ENCODE data around the gene ENHO. TPM values are rescaled to one million over a fixed set of nuclear protein-coding genes. Genes with fewer than 3 reads are reported as not detected.

The ENHO gene
- total RNA-seq, 6 donors from 2014 or later: 0.40 to 1.4 (median 0.71) TPM; not detected in 3

DNA sequence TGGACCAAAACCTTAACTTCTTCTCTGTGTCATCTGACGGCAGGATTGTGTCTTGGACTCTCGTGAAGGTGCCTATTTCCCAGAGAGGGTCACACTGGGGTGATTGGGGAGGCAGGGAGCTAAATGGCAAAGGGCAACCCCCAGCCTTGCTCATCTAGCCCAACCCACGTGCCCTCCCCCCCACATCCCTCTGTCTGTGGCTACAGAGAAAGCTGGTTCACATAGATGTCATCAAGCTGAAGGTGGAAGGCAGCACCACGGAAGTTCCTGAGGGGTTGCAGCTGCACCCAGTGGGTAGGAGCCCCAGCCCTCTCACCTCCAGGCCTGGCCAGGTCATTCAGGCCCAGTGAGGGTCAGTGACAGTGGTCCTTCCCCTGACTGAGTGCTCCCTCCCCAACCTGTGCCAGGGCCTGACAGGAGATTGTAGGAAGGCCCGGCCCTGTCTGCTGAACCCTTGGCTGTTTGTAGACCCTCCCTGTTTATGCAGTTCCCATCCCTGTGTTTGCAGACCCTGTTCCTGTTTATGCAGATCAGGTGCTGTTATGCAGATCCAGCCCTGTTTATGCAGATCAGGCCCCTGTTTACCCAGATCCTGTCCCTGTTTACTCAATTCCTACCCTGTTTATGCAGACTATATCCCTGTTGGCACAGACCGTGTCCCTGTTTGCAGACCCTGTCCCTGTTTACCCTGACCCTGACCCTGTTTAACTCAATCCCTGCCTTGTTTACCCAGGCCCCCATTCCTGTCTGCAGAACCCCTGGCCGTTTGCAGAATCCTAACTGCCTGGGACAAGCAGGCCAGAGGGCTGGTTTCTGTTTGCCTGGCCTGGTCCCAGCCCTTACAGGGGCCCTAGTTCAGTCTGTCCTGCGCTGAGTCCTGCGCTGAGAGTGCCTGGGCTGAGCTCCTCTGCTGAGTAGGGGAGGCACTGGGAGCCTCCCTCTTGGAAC, 10.4 kb downstream of the ENHO start:
- H3K4me1 ChIP-seq: peaks cover 0 to 14% (median 2%) of the 10 kb centered on the region in 4 donors
- WGBS, 2 donors: 53 to 61% methylated on average over 5 to 9 of the region's 9 CpGs
- ATAC-seq (ENCODE audit: low FRiP score in 2 of 2): no peak
- no peaks in the 10 kb centered on the region for H3K27me3 ChIP-seq
- no peak for TF ChIP-seq POLR2AphosphoS5 (IDR thresholded peaks at IDR 0.05)
- TF ChIP-seq, protein P1, sequence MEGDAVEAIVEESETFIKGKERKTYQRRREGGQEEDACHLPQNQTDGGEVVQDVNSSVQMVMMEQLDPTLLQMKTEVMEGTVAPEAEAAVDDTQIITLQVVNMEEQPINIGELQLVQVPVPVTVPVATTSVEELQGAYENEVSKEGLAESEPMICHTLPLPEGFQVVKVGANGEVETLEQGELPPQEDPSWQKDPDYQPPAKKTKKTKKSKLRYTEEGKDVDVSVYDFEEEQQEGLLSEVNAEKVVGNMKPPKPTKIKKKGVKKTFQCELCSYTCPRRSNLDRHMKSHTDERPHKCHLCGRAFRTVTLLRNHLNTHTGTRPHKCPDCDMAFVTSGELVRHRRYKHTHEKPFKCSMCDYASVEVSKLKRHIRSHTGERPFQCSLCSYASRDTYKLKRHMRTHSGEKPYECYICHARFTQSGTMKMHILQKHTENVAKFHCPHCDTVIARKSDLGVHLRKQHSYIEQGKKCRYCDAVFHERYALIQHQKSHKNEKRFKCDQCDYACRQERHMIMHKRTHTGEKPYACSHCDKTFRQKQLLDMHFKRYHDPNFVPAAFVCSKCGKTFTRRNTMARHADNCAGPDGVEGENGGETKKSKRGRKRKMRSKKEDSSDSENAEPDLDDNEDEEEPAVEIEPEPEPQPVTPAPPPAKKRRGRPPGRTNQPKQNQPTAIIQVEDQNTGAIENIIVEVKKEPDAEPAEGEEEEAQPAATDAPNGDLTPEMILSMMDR (IDR thresholded peaks at IDR 0.05): no peak
- no peak for TF ChIP-seq POLR2A (IDR thresholded peaks at IDR 0.05)
- no peak for TF ChIP-seq EP300 (IDR thresholded peaks at IDR 0.05)
- peak in 1 of 2 donors; percentile 20 for DNase-seq
- H3K36me3 ChIP-seq: no peaks in the 10 kb centered on the region
- no peaks in the 10 kb centered on the region for H3K9me3 ChIP-seq
- no peak overlapping the region for H3K27ac ChIP-seq
- no peak overlapping the region for H3K4me3 ChIP-seq

DNA sequence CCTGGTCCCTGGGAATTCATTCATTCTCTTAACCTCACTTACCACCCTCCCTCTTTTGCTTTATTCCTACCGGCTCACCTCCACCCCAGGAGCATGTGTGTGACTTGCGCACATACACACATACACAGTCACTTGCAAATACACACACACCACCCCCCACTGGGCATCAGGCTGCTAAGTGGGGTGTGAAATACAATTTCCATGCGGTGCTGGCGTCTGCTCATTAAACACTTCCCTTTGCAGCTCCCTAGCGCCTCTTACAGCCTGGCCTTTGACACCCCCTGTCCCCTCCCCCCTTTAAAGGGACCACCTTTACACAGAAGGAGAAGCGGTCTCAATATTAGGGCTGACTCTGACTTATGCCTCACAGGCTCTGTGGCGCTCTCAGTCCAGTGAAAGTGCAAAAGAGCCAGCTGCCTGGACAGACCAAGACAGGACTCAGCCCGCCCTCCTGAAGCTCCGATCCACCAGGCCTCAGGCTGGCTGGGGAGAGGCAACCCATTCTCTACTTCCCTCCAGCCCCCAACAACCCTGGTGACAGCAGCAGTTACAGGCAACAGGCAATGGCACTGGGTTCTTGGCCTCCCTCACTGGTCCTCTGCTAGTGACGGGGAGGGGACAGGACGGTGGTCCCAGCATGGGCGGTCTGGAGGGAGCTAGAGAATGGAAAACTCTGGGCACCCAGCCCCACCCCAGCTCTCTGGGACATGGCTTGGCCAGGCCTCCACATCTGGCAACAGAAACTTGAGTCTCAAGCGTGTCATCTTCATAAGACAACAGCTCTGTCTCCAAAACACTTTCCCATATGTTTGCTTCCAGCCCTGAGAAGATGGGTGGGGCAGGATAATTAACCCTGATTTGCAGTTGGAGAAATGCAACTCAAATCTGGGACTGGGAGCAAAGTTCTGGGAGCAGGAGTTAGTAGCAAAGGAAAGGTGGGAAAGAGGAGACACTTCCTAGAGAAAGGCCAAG, 12.0 kb downstream of the ENHO start:
- ATAC-seq (ENCODE audit: low FRiP score in 2 of 2) (no peak), DNase-seq (no peak)
- no peak overlapping the region for H3K27ac ChIP-seq
- TF ChIP-seq, protein P1 (IDR thresholded peaks at IDR 0.05): no peak
- TF ChIP-seq EP300 (IDR thresholded peaks at IDR 0.05): no peak
- TF ChIP-seq POLR2A (IDR thresholded peaks at IDR 0.05): no peak
- TF ChIP-seq POLR2AphosphoS5 (IDR thresholded peaks at IDR 0.05): no peak
- H3K4me3 ChIP-seq: no peak overlapping the region
- 67 to 84% methylated on average over 9 to 13 of the region's 13 CpGs for WGBS, 2 donors
- H3K27me3 ChIP-seq: no peaks in the 10 kb centered on the region
- peaks cover 0 to 14% (median 2%) of the 10 kb centered on the region in 4 donors for H3K4me1 ChIP-seq
- H3K36me3 ChIP-seq: no peaks in the 10 kb centered on the region
- H3K9me3 ChIP-seq: no peaks in the 10 kb centered on the region

DNA sequence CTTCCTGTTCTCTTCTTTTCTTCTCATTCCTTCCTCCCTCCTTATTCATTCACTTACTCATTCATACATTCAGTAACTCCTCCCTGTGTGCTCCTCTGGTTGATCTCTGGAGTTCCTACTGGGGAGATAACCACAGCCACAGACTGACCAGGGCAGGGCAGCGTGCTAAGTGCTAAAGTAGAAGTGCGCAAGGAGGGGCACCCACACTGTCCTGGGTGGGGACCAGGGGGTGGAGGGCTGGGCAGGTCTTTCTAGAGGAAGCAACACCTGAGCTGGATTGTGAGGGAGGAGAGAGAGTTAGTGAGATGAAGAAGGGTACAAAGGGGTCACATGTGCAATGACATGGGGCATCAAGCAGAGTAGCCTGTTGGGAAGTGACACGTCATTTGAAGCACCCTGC, 13.8 kb downstream of the ENHO start:
- Histone ChIP-seq H3K27me3 (no peaks in the 10 kb centered on the region), H3K27ac (no peak overlapping the region), H3K36me3 (no peaks in the 10 kb centered on the region), H3K9me3 (no peaks in the 10 kb centered on the region), H3K4me3 (no peak overlapping the region), H3K4me1 (peaks cover 0 to 14% (median 2%) of the 10 kb centered on the region in 4 donors)
- DNase-seq: no peak
- TF ChIP-seq, protein P1 (IDR thresholded peaks at IDR 0.05): no peak
- TF ChIP-seq POLR2AphosphoS5 (IDR thresholded peaks at IDR 0.05) (no peak), EP300 (IDR thresholded peaks at IDR 0.05) (no peak), POLR2A (IDR thresholded peaks at IDR 0.05) (no peak)
- WGBS, 2 donors: 89 to 96% methylated on average over 3 of the region's 3 CpGs
- ATAC-seq (ENCODE audit: low FRiP score in 2 of 2): no peak

DNA sequence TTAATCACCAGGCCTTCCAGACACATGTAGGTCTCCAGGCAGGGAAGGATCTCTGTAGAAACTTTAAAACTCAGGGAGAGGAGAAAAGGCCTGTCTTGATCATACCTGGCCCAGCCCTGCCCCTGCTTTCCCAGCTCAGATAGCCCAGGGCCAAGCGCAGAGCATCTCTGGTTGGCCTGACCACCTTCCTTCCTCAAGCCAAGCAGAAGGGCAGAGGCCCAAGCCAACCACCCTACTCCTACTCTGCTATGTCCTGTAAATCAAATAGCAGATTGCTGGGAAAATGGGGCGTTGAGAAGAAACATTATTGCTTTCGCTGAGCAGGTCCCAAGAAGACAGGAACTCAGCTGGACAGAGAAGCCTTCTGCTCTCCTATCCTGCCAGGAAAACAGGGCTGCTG, 14.3 kb downstream of the ENHO start:
- Histone ChIP-seq H3K4me1 (peaks cover 0 to 9% (median 2%) of the 10 kb centered on the region in 4 donors), H3K27ac (no peak overlapping the region), H3K9me3 (no peaks in the 10 kb centered on the region), H3K36me3 (no peaks in the 10 kb centered on the region), H3K4me3 (no peak overlapping the region), H3K27me3 (no peaks in the 10 kb centered on the region)
- 87 to 89% methylated on average over 3 of the region's 3 CpGs for WGBS, 2 donors
- TF ChIP-seq EP300 (IDR thresholded peaks at IDR 0.05) (no peak), POLR2AphosphoS5 (IDR thresholded peaks at IDR 0.05) (no peak), POLR2A (IDR thresholded peaks at IDR 0.05) (no peak)
- TF ChIP-seq, protein P1 (IDR thresholded peaks at IDR 0.05): no peak
- no peak for DNase-seq
- ATAC-seq (ENCODE audit: low FRiP score in 2 of 2): no peak

Measured in upper lobe of left lung (tissue), 6 donors.